ENCODE results near the gene TGFBR2. TPM values are rescaled to one million over a fixed set of nuclear protein-coding genes. Genes with fewer than 3 reads are reported as not detected.

The TGFBR2 gene
- total RNA-seq, 1 experiment from 2014 or later, result 16.1 TPM

GRCh38 chr3:30586096-30586805, 20.1 kb upstream of the TGFBR2 start:
- no peaks in the 10 kb centered on the region for H3K36me3 ChIP-seq (ENCODE audit: insufficient read depth, low read length, poor library complexity, severe bottlenecking)
- H3K27ac ChIP-seq (ENCODE audit: low read depth, low read length, poor library complexity, severe bottlenecking), result no peak overlapping the region
- CTCF ChIA-PET, result no interaction called here
- POLR2A ChIA-PET (ENCODE audit: low non-redundant PET), result no interaction called here
- no peaks in the 10 kb centered on the region for H3K9me3 ChIP-seq (ENCODE audit: low read depth, low read length, poor library complexity, severe bottlenecking)
- no peak for TF ChIP-seq CTCF (conservative IDR thresholded peaks at IDR 0.05; ENCODE audit: low read depth, low read length)
- TF ChIP-seq EZH2 (IDR thresholded peaks at IDR 0.05; ENCODE audit: borderline replicate concordance, low read depth, low read length, poor library complexity, severe bottlenecking), result no peak
- no peaks in the 10 kb centered on the region for H3K27me3 ChIP-seq (replicated peaks; ENCODE audit: insufficient read depth, low read depth, low read length, poor library complexity)
- DNase-seq (ENCODE audit: low spot score), result no peak
- H3K4me1 ChIP-seq (ENCODE audit: insufficient read depth, low read length, poor library complexity, severe bottlenecking), result no peaks in the 10 kb centered on the region
- no peak overlapping the region for H3K4me3 ChIP-seq (ENCODE audit: low read depth, low read length, poor library complexity, severe bottlenecking)
- BruUV-seq (replicated peaks), result no TSS peak
- intact Hi-C loops (cut with micrococcal nuclease; ENCODE audit: unreplicated experiment), result no loop called here

DNA sequence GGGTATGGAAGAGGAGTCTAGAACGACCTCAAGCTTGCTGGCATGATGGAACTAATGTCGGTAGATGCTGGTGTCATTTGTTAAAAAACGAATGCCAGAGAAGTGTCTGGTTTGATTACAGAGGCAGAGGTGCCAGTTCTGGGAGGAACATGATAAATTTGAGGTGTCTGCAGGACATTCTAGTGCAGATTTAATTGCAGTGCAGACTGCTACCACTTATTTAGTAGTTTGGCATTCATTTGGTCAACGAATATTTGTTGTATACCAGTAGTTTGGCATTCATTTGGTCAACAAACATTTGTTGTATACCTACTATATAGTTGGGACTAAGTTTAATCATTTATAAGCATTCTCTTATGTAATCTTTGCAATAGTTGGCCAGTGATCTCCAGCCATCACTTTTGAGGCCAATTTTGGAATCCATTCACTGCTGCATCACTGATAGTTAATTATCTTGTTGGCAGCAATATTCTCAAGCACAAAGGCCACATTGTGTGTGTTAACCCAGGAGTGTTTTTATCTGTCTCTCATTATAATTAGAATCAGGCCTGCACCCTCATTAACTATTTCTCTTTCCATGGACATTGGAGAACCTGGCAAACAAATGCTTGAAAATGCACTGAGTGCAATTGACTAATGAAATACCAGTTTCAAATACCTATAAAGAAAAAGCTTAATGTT, 19.5 kb upstream of the TGFBR2 start:
- Histone ChIP-seq H3K4me3 (ENCODE audit: low read depth, low read length, poor library complexity, severe bottlenecking) (no peak overlapping the region), H3K27ac (ENCODE audit: low read depth, low read length, poor library complexity, severe bottlenecking) (no peak overlapping the region), H3K36me3 (ENCODE audit: insufficient read depth, low read length, poor library complexity, severe bottlenecking) (no peaks in the 10 kb centered on the region), H3K27me3 (replicated peaks; ENCODE audit: insufficient read depth, low read depth, low read length, poor library complexity) (no peaks in the 10 kb centered on the region), H3K9me3 (ENCODE audit: low read depth, low read length, poor library complexity, severe bottlenecking) (no peaks in the 10 kb centered on the region), H3K4me1 (ENCODE audit: insufficient read depth, low read length, poor library complexity, severe bottlenecking) (no peaks in the 10 kb centered on the region)
- intact Hi-C loops (cut with micrococcal nuclease; ENCODE audit: unreplicated experiment), result no loop called here
- POLR2A ChIA-PET (ENCODE audit: low non-redundant PET), result no interaction called here
- CTCF ChIA-PET, result no interaction called here
- TF ChIP-seq CTCF (conservative IDR thresholded peaks at IDR 0.05; ENCODE audit: low read depth, low read length) (no peak), EZH2 (IDR thresholded peaks at IDR 0.05; ENCODE audit: borderline replicate concordance, low read depth, low read length, poor library complexity, severe bottlenecking) (no peak)
- DNase-seq (ENCODE audit: low spot score), result no peak
- BruUV-seq (replicated peaks), result no TSS peak

GRCh38 chr3:30587904-30588303, 18.5 kb upstream of the TGFBR2 start:
- Histone ChIP-seq H3K4me3 (ENCODE audit: low read depth, low read length, poor library complexity, severe bottlenecking) (no peak overlapping the region), H3K27me3 (replicated peaks; ENCODE audit: insufficient read depth, low read depth, low read length, poor library complexity) (no peaks in the 10 kb centered on the region), H3K36me3 (ENCODE audit: insufficient read depth, low read length, poor library complexity, severe bottlenecking) (no peaks in the 10 kb centered on the region), H3K9me3 (ENCODE audit: low read depth, low read length, poor library complexity, severe bottlenecking) (no peaks in the 10 kb centered on the region), H3K4me1 (ENCODE audit: insufficient read depth, low read length, poor library complexity, severe bottlenecking) (no peaks in the 10 kb centered on the region), H3K27ac (ENCODE audit: low read depth, low read length, poor library complexity, severe bottlenecking) (no peak overlapping the region)
- no peak for DNase-seq (ENCODE audit: low spot score)
- no peak for TF ChIP-seq EZH2 (IDR thresholded peaks at IDR 0.05; ENCODE audit: borderline replicate concordance, low read depth, low read length, poor library complexity, severe bottlenecking)
- no peak for TF ChIP-seq CTCF (conservative IDR thresholded peaks at IDR 0.05; ENCODE audit: low read depth, low read length)
- POLR2A ChIA-PET (ENCODE audit: low non-redundant PET), result no interaction called here
- no TSS peak for BruUV-seq (replicated peaks)
- CTCF ChIA-PET, result no interaction called here
- intact Hi-C loops (cut with micrococcal nuclease; ENCODE audit: unreplicated experiment), result no loop called here
